HCT116 (cell line): ENCODE measurements around the gene POLR3A. TPM values are rescaled to one million over a fixed set of nuclear protein-coding genes. Genes with fewer than 3 reads are reported as not detected.

Experiments used
- ATAC-seq: fragments of 200-7000 bp; cut with Tn5 transposase; 2 replicates; pipeline ENCODE4 v1.9.1; 2020; ENCODE audit warnings: mild to moderate bottlenecking, moderate library complexity
- BruUV-seq: library from RNA; stranded (reverse); fragments of 400-500 nt; replicated peaks from 2 replicates; lab custom pipeline; 2021; lab: Mats Ljungman, UMichigan
- CTCF ChIA-PET: fragments of 300-600 bp; sonication (Branson Sonifier 250); formaldehyde crosslinking; loops from one replicate; lab custom pipeline; 2021; ENCODE audit warnings: antibody characterized with exemption; lab: Charles Lee
- POLR2A ChIA-PET: fragments of 300-600, 350-600 bp; sonication (Branson Sonifier 250); formaldehyde crosslinking; loops from one replicate; lab custom pipeline; 2021; ENCODE audit warnings: antibody characterized with exemption; lab: Charles Lee
- RAD21 ChIA-PET, 2 experiments: fragments of 300-600 bp; sonication (Branson Sonifier 250); formaldehyde crosslinking; loops; one replicate each; lab custom pipeline; 2023; ENCODE audit warnings: low total read pairs in 2 of 2; ENCODE audit not compliant: uncharacterized antibody in 2 of 2, unreplicated experiment in 2 of 2, low non-redundant PET in 1 of 2; lab: Charles Lee
- DNase-seq: peaks from one replicate; pipeline ENCODE4 v3.0.0-alpha.2; 2010; ENCODE audit warnings: low read depth, low spot score
- H2AFZ ChIP-seq: fragments of 200-600 bp; shearing (Covaris generic), sonication (generic); 2 replicates; pipeline ENCODE4 v1.6.1; 2017; ENCODE audit warnings: low read depth, mixed run types, mixed read lengths, antibody characterized with exemption, low read length; ENCODE audit not compliant: poor library complexity, severe bottlenecking
- H3K27ac ChIP-seq: 2 replicates; pipeline ENCODE4 v1.5.1; 2012; ENCODE audit warnings: low read depth, low read length
- H3K27me3 ChIP-seq: fragments of 200-600 bp; sonication (generic); 2 replicates; pipeline ENCODE4 v1.6.1; 2016; ENCODE audit warnings: mixed run types, low read length, mixed read lengths; ENCODE audit not compliant: insufficient read depth
- H3K36me3 ChIP-seq, 2 experiments: fragments of 200-500 bp in 1 of 2; fragments of 200-600 bp in 1 of 2; sonication (Bioruptor generic) in 1 of 2; sonication (generic) in 1 of 2; 2 replicates each; pipeline versions ENCODE4 v1.5.1 to v1.6.1; 2014 to 2016; ENCODE audit warnings: low read length in 2 of 2, inconsistent platforms in 1 of 2, mixed read lengths in 1 of 2, mixed run types in 1 of 2; ENCODE audit not compliant: insufficient read depth in 2 of 2, control insufficient read depth in 1 of 2
- H3K4me1 ChIP-seq, 2 experiments: fragments of 200-600 bp in 1 of 2; sonication (generic) in 1 of 2; 2 replicates each; pipeline versions ENCODE4 v1.5.1 to v1.6.1; 2012 to 2017; ENCODE audit warnings: low read length in 2 of 2, inconsistent platforms in 1 of 2, mild to moderate bottlenecking in 1 of 2, mixed read lengths in 1 of 2, mixed run types in 1 of 2, moderate library complexity in 1 of 2; ENCODE audit not compliant: insufficient read depth in 2 of 2, control insufficient read depth in 1 of 2
- H3K4me2 ChIP-seq: fragments of 200-600 bp; sonication (generic); 2 replicates; pipeline ENCODE4 v1.6.1; 2017; ENCODE audit warnings: mixed run types, low read length, mixed read lengths
- H3K4me3 ChIP-seq, 2 experiments: fragments of 200-600 bp in 1 of 2; sonication (generic) in 1 of 2; replicated peaks in 1 of 2; 2 replicates each; pipeline ENCODE4 v1.5.1; 2011 to 2016; ENCODE audit warnings: low read length in 2 of 2, control low read depth in 1 of 2, low read depth in 1 of 2, mild to moderate bottlenecking in 1 of 2, mixed read lengths in 1 of 2, mixed run types in 1 of 2
- H3K79me2 ChIP-seq: fragments of 200-600 bp; sonication (generic); 2 replicates; pipeline ENCODE4 v1.6.1; 2017; ENCODE audit warnings: mild to moderate bottlenecking, mixed run types, low read length, moderate library complexity, mixed read lengths; ENCODE audit not compliant: insufficient read depth
- H3K9ac ChIP-seq: fragments of 200-600 bp; sonication (generic); 2 replicates; pipeline ENCODE4 v1.6.1; 2016; ENCODE audit warnings: low read length, mixed read lengths
- H3K9me2 ChIP-seq: fragments of 200-600 bp; sonication (generic), shearing (Covaris generic); 2 replicates; pipeline ENCODE4 v1.6.1; 2017; ENCODE audit warnings: mixed run types, mild to moderate bottlenecking, moderate library complexity; ENCODE audit not compliant: insufficient read depth
- H3K9me3 ChIP-seq, 2 experiments: fragments of 200-500 bp in 1 of 2; fragments of 200-600 bp in 1 of 2; sonication (Bioruptor generic) in 1 of 2; sonication (generic) in 1 of 2; 2 replicates each; pipeline ENCODE4 v1.6.1; 2014 to 2017; ENCODE audit warnings: low read length in 2 of 2, mixed read lengths in 2 of 2, inconsistent platforms in 1 of 2, low read depth in 1 of 2, mild to moderate bottlenecking in 1 of 2, mixed run types in 1 of 2, moderate library complexity in 1 of 2; ENCODE audit not compliant: control insufficient read depth in 1 of 2, insufficient read depth in 1 of 2
- H4K20me1 ChIP-seq: fragments of 200-600 bp; sonication (generic), shearing (Covaris generic); 2 replicates; pipeline ENCODE4 v1.6.1; 2017; ENCODE audit warnings: mixed run types, mild to moderate bottlenecking, moderate library complexity; ENCODE audit not compliant: insufficient read depth
- EGR1 ChIP-seq: IDR thresholded peaks from 2 replicates; pipeline ENCODE4 v1.6.1; 2012; ENCODE audit warnings: low read depth
- ELF1 ChIP-seq: IDR thresholded peaks from 2 replicates; pipeline ENCODE4 v1.6.1; 2012; ENCODE audit warnings: low read depth, borderline replicate concordance
- EZH2 ChIP-seq: fragments of 200-600 bp; sonication (generic); IDR thresholded peaks from 2 replicates; pipeline ENCODE4 v1.6.1; 2017; ENCODE audit warnings: antibody characterized with exemption, mixed run types
- FOSL1 ChIP-seq: IDR thresholded peaks from 2 replicates; pipeline ENCODE4 v1.6.1; 2012; ENCODE audit warnings: low read depth
- JUND ChIP-seq: IDR thresholded peaks from 2 replicates; pipeline ENCODE4 v1.6.1; 2012
- MAX ChIP-seq: IDR thresholded peaks from 2 replicates; pipeline ENCODE4 v1.6.1; 2012
- POLR2A ChIP-seq: IDR thresholded peaks from 2 replicates; pipeline ENCODE4 v1.7.0; 2011; ENCODE audit warnings: borderline replicate concordance; ENCODE audit not compliant: insufficient read depth, insufficient read length; ENCODE audit errors: extremely low read depth
- RAD21 ChIP-seq: IDR thresholded peaks from 2 replicates; pipeline ENCODE4 v1.6.1; 2012; ENCODE audit warnings: low read depth, mild to moderate bottlenecking
- REST ChIP-seq: IDR thresholded peaks from 2 replicates; pipeline ENCODE4 v1.6.1; 2012; ENCODE audit warnings: low read depth
- TCF7L2 ChIP-seq: IDR thresholded peaks from 2 replicates; pipeline ENCODE4 v1.7.0; 2011; ENCODE audit warnings: borderline replicate concordance, inconsistent platforms; ENCODE audit not compliant: insufficient read depth, insufficient read length; ENCODE audit errors: extremely low read depth
- ZBTB33 ChIP-seq: IDR thresholded peaks from 2 replicates; pipeline ENCODE4 v1.6.1; 2011; ENCODE audit warnings: mild to moderate bottlenecking, low read length, moderate library complexity; ENCODE audit not compliant: insufficient replicate concordance; ENCODE audit errors: extremely low read depth
- intact Hi-C: fragments of 100-400 bp; cut with micrococcal nuclease; formaldehyde crosslinking; loops from 2 replicates; pipeline ENCODE4 v1.10.0; 2022
- total RNA-seq: library from RNA; stranded (reverse); gene quantifications from one replicate; pipeline ENCODE4 v1.2.1, GENCODE V29; 2021; ENCODE audit not compliant: unreplicated experiment

The POLR3A gene
- total RNA-seq, 1 experiment from 2014 or later = 26.6 TPM

GRCh38 chr10:78046711-78047269, 17.5 kb upstream of the POLR3A start:
- Histone ChIP-seq H4K20me1 (peaks cover 15% of the 10 kb centered on the region; the same call in 1 of the 2 replicates), H2AFZ (no peak overlapping the region), H3K79me2 (no peaks in the 10 kb centered on the region), H3K36me3 (peaks cover under 1 to 5% of the 10 kb centered on the region in 2 experiments; a peak in 1 of 4 replicates), H3K9me3 (no peaks in the 10 kb centered on the region), H3K27ac (no peak overlapping the region), H3K4me1 (peaks cover 0 to 25% of the 10 kb centered on the region in 2 experiments; a peak in 2 of 4 replicates), H3K9ac (no peak overlapping the region), H3K4me2 (no peak overlapping the region), H3K4me3 (no peak overlapping the region), H3K9me2 (no peaks in the 10 kb centered on the region), H3K27me3 (no peaks in the 10 kb centered on the region)
- ChIA-PET CTCF (interaction anchor here (0.9 to 2.1 kb wide), 9 partner anchors 10 to 1148 kb away, joined by 3 to 14 read pairs (median 4); no protein-coding TSS in a partner anchor), RAD21 (no interaction called here), POLR2A (interaction anchor here (0.8 kb wide), 1 partner anchor 10 kb away, joined by 3 read pairs; no protein-coding TSS in a partner anchor)
- no peak for TF ChIP-seq ELF1
- no peak for TF ChIP-seq TCF7L2
- no peak for TF ChIP-seq JUND
- no TSS peak for BruUV-seq
- DNase-seq (no peak), ATAC-seq (no peak)
- intact Hi-C loops = loop anchor here (1.0 to 5.0 kb wide), 5 partner anchors 119 to 1148 kb away; no protein-coding TSS in a partner anchor

- POLR2A ChIA-PET = interaction anchor here (0.7 to 0.8 kb wide), 2 partner anchors 9 to 365 kb away, joined by 3 read pairs; no protein-coding TSS in a partner anchor
- intact Hi-C loops = loop anchor here (2.0 to 5.0 kb wide), 4 partner anchors 256 to 1149 kb away; no protein-coding TSS in a partner anchor
- H3K36me3 ChIP-seq = peaks cover 9 to 14% of the 10 kb centered on the region in 2 experiments
These were observed 16.5 kb upstream of the POLR3A start for GRCh38 chr10:78045856-78046255.

More at GRCh38 chr10:78045856-78046255, 16.5 kb upstream of the POLR3A start:
- no peak overlapping the region for H2AFZ ChIP-seq
- peaks cover 0 to 25% of the 10 kb centered on the region in 2 experiments; a peak in 2 of 4 replicates for H3K4me1 ChIP-seq
- H3K27me3 ChIP-seq = no peaks in the 10 kb centered on the region
- DNase-seq = no peak
- H3K4me2 ChIP-seq = no peak overlapping the region
- CTCF ChIA-PET = interaction anchor here (0.9 to 2.1 kb wide), 4 partner anchors 9 to 1149 kb away, joined by 3 to 9 read pairs (median 4); partner anchors contain the start of gene POLR3A
- no peaks in the 10 kb centered on the region for H3K9me3 ChIP-seq
- no peak for ATAC-seq
- no peak overlapping the region for H3K9ac ChIP-seq
- H3K79me2 ChIP-seq = peaks cover 8% of the 10 kb centered on the region; the same call in 1 of the 2 replicates
- H4K20me1 ChIP-seq = peaks cover 25% of the 10 kb centered on the region; the same call in 1 of the 2 replicates
- no peak for TF ChIP-seq TCF7L2
- no peak for TF ChIP-seq ZBTB33
- TF ChIP-seq FOSL1 = no peak
- no peak for TF ChIP-seq EZH2
- no peak for TF ChIP-seq REST
- no peak for TF ChIP-seq ELF1
- TF ChIP-seq RAD21 = no peak
- TF ChIP-seq POLR2A = no peak
- no peak for TF ChIP-seq MAX
- no peak for TF ChIP-seq EGR1
- no peak overlapping the region for H3K4me3 ChIP-seq
- RAD21 ChIA-PET = no interaction called here
- no peaks in the 10 kb centered on the region for H3K9me2 ChIP-seq
- H3K27ac ChIP-seq = no peak overlapping the region
- no TSS peak for BruUV-seq
